Esophagus muscularis mucosa (tissue), 4 donors: Measurements from ENCODE around the gene FAM110D. TPM values are rescaled to one million over a fixed set of nuclear protein-coding genes. Genes with fewer than 3 reads are reported as not detected.
A peak's percentile ranks its signal among the peaks of the same experiment; 100 is the strongest.

Experiments
- DNase-seq: peaks from one replicate; pipeline ENCODE4 v3.0.0-alpha.2; 2017; ENCODE audit errors: extremely low spot score
- H3K27ac ChIP-seq, 4 donors: fragments of 200-600 bp; sonication (generic); replicated peaks in 1 of 4; 1 replicate in 3 of 4; 2 replicates in 1 of 4; pipeline ENCODE4 v1.5.1; 2016 to 2019; ENCODE audit warnings: mild to moderate bottlenecking in 1 of 4
- H3K27me3 ChIP-seq, 4 donors: fragments of 200-600 bp; sonication (generic); one replicate each; pipeline versions ENCODE4 v1.5.1 to v1.6.0; 2016 to 2019
- H3K36me3 ChIP-seq, 4 donors: fragments of 200-600 bp; sonication (generic); one replicate each; pipeline ENCODE4 v1.5.1; 2016 to 2019
- H3K4me1 ChIP-seq, 4 donors: fragments of 200-600 bp; sonication (generic); one replicate each; pipeline ENCODE4 v1.5.1; 2016 to 2019
- H3K4me3 ChIP-seq, 4 donors: fragments of 200-600 bp; sonication (generic); 1 replicate in 2 of 4; 2 replicates in 2 of 4; pipeline ENCODE4 v1.5.1; 2016 to 2019; ENCODE audit warnings: mild to moderate bottlenecking in 4 of 4, moderate library complexity in 1 of 4
- H3K9me3 ChIP-seq, 4 donors: fragments of 200-600 bp; sonication (generic); 1 replicate in 3 of 4; 2 replicates in 1 of 4; pipeline ENCODE4 v1.5.1; 2016 to 2019
- CTCF ChIP-seq, 3 experiments: fragments of 200-600 bp in 2 of 3; fragments of 450-650 bp in 1 of 3; sonication (generic) in 2 of 3; IDR thresholded peaks; one replicate each; pipeline ENCODE4 v1.5.1; 2017 to 2019; ENCODE audit warnings: antibody characterized with exemption in 3 of 3, mild to moderate bottlenecking in 2 of 3, moderate library complexity in 1 of 3
- EP300 ChIP-seq: sonication (generic); formaldehyde crosslinking; IDR thresholded peaks from one replicate; pipeline ENCODE4 v1.6.1; 2017; ENCODE audit warnings: antibody characterized with exemption
- POLR2A ChIP-seq: fragments of 450-650 bp; IDR thresholded peaks from one replicate; pipeline ENCODE4 v1.6.1; 2017; ENCODE audit warnings: antibody characterized with exemption, moderate library complexity, mild to moderate bottlenecking, low read depth
- POLR2AphosphoS5 ChIP-seq, 2 donors: sonication (generic); formaldehyde crosslinking; IDR thresholded peaks; one replicate each; pipeline ENCODE4 v1.6.1; 2017; ENCODE audit warnings: antibody characterized with exemption in 2 of 2
- WGBS: methylation state at CpG from one replicate; pipeline ENCODE4 v1.1.5; 2018; 5-methylcytosine and 5-hydroxymethylcytosine counted together
- intact Hi-C: fragments of 100-400 bp; cut with DNase I; formaldehyde crosslinking; loops from one replicate; pipeline ENCODE4 v1.15.1; 2023
- total RNA-seq, 4 donors: library from RNA; depleted of rRNA; stranded (reverse); fragments of >200 nt; gene quantifications; one replicate each; pipeline versions ENCODE4 v1.1.0 to v1.2.1, GENCODE V29; 2016

FAM110D gene
- total RNA-seq, 4 donors from 2014 or later: 2.9 to 17.9 (median 11.6) TPM

GRCh38 chr1:26122988-26123973 lies 35.6 kb upstream of the FAM110D start:
- WGBS: 83% methylated on average over 7 of the region's 7 CpGs
- Histone ChIP-seq H3K27me3 (no peaks in the 10 kb centered on the region), H3K9me3 (no peaks in the 10 kb centered on the region), H3K27ac (no peak overlapping the region), H3K4me1 (peaks cover 6 to 47% (median 16%) of the 10 kb centered on the region in 4 donors), H3K4me3 (no peak overlapping the region), H3K36me3 (peaks cover 0 to 28% (median 12%) of the 10 kb centered on the region in 4 donors)
- no peak for TF ChIP-seq CTCF (IDR thresholded peaks at IDR 0.05)
- no peak for TF ChIP-seq EP300
- TF ChIP-seq POLR2A: no peak
- no peak for TF ChIP-seq POLR2AphosphoS5 (IDR thresholded peaks at IDR 0.05)
- intact Hi-C loops: no loop called here
- DNase-seq: no peak

GRCh38 chr1:26124418-26125331 lies 34.2 kb upstream of the FAM110D start:
- DNase-seq: no peak
- no peaks in the 10 kb centered on the region for H3K9me3 ChIP-seq
- no peak for TF ChIP-seq POLR2A
- no peak for TF ChIP-seq CTCF (IDR thresholded peaks at IDR 0.05)
- no peak for TF ChIP-seq EP300
- TF ChIP-seq POLR2AphosphoS5 (IDR thresholded peaks at IDR 0.05): no peak
- WGBS: 72% methylated on average over 4 of the region's 4 CpGs
- H3K27ac ChIP-seq: no peak overlapping the region
- peaks cover 0 to 14% (median 3%) of the 10 kb centered on the region in 4 donors for H3K36me3 ChIP-seq
- no peaks in the 10 kb centered on the region for H3K27me3 ChIP-seq
- intact Hi-C loops: no loop called here
- peaks cover 6 to 45% (median 16%) of the 10 kb centered on the region in 4 donors for H3K4me1 ChIP-seq
- no peak overlapping the region for H3K4me3 ChIP-seq

GRCh38 chr1:26125382-26125781 lies 33.5 kb upstream of the FAM110D start:
- Histone ChIP-seq H3K9me3 (no peaks in the 10 kb centered on the region), H3K4me1 (peaks cover 6 to 41% (median 16%) of the 10 kb centered on the region in 4 donors), H3K36me3 (peaks cover 0 to 7% (median 3%) of the 10 kb centered on the region in 4 donors), H3K27ac (no peak overlapping the region), H3K27me3 (no peaks in the 10 kb centered on the region), H3K4me3 (no peak overlapping the region)
- TF ChIP-seq POLR2AphosphoS5 (IDR thresholded peaks at IDR 0.05): no peak
- no peak for TF ChIP-seq CTCF (IDR thresholded peaks at IDR 0.05)
- no peak for TF ChIP-seq EP300
- no peak for TF ChIP-seq POLR2A
- intact Hi-C loops: no loop called here
- no peak for DNase-seq

GRCh38 chr1:26125946-26126320 lies 32.9 kb upstream of the FAM110D start:
- H3K4me1 ChIP-seq: peaks cover 6 to 41% (median 16%) of the 10 kb centered on the region in 4 donors
- no peaks in the 10 kb centered on the region for H3K27me3 ChIP-seq
- no peak overlapping the region for H3K4me3 ChIP-seq
- intact Hi-C loops: no loop called here
- DNase-seq: no peak
- 69% methylated on average over 1 of the region's 1 CpG for WGBS
- TF ChIP-seq EP300: no peak
- no peak for TF ChIP-seq CTCF (IDR thresholded peaks at IDR 0.05)
- TF ChIP-seq POLR2AphosphoS5 (IDR thresholded peaks at IDR 0.05): no peak
- no peak for TF ChIP-seq POLR2A
- H3K9me3 ChIP-seq: no peaks in the 10 kb centered on the region
- peaks cover 0 to 5% (median 1%) of the 10 kb centered on the region in 4 donors for H3K36me3 ChIP-seq
- peak overlapping the region in 1 of 4 donors; percentile 41 for H3K27ac ChIP-seq
